ENCODE measurements around the gene CCL20.

Gene CCL20

GRCh38 chr2:227804975-227805374 is 8.7 kb upstream of the CCL20 start:
- no peak for DNase-seq (ENCODE audit: low spot score)

GRCh38 chr2:227805578-227805977 is 8.1 kb upstream of the CCL20 start:
- DNase-seq (ENCODE audit: low spot score) = no peak

- no peak for DNase-seq (ENCODE audit: low spot score)
Measured at GRCh38 chr2:227808936-227809335, 4.7 kb upstream of the CCL20 start.

- DNase-seq (ENCODE audit: low spot score) = no peak
Measured at GRCh38 chr2:227812001-227812400, 1.6 kb upstream of the CCL20 start.

GRCh38 chr2:227813229-227813561 is 447 bp upstream of the CCL20 start:
- DNase-seq (ENCODE audit: low spot score) = no peak

- DNase-seq (ENCODE audit: low spot score) = no peak
Measured at GRCh38 chr2:227815066-227815465, 1.4 kb downstream of the CCL20 start.

- DNase-seq (ENCODE audit: low spot score) = no peak
Measured at GRCh38 chr2:227816507-227817294, 3.1 kb downstream of the CCL20 start.

- DNase-seq (ENCODE audit: low spot score) = no peak
Measured at GRCh38 chr2:227817336-227817735, 3.7 kb downstream of the CCL20 start.

- peak; percentile 16 for DNase-seq (ENCODE audit: low spot score)
Measured at GRCh38 chr2:227817850-227818674, 4.4 kb downstream of the CCL20 start.

GRCh38 chr2:227818675-227819397 is 5.2 kb downstream of the CCL20 start:
- DNase-seq (ENCODE audit: low spot score) = no peak

- DNase-seq (ENCODE audit: low spot score) = no peak
Measured at GRCh38 chr2:227819398-227819697, 5.7 kb downstream of the CCL20 start.

- DNase-seq (ENCODE audit: low spot score) = no peak
Measured at GRCh38 chr2:227821043-227821942, 7.7 kb downstream of the CCL20 start.

GRCh38 chr2:227822416-227823003 is 8.9 kb downstream of the CCL20 start:
- DNase-seq (ENCODE audit: low spot score) = no peak

GRCh38 chr2:227823922-227824321 is 10.3 kb downstream of the CCL20 start:
- no peak for DNase-seq (ENCODE audit: low spot score)

- no peak for DNase-seq (ENCODE audit: low spot score)
Measured at GRCh38 chr2:227824711-227825110, 11.1 kb downstream of the CCL20 start.

- DNase-seq (ENCODE audit: low spot score) = no peak
Measured at GRCh38 chr2:227826019-227826521, 12.4 kb downstream of the CCL20 start.

GRCh38 chr2:227826563-227826962 is 12.9 kb downstream of the CCL20 start:
- no peak for DNase-seq (ENCODE audit: low spot score)

GRCh38 chr2:227827143-227827542 is 13.5 kb downstream of the CCL20 start:
- no peak for DNase-seq (ENCODE audit: low spot score)

GRCh38 chr2:227828477-227828912 is 14.9 kb downstream of the CCL20 start:
- no peak for DNase-seq (ENCODE audit: low spot score)

GRCh38 chr2:227829337-227829736 is 15.7 kb downstream of the CCL20 start:
- DNase-seq (ENCODE audit: low spot score) = no peak

GRCh38 chr2:227834423-227834822 is 20.8 kb downstream of the CCL20 start:
- DNase-seq (ENCODE audit: low spot score) = no peak
